NCI-H446 (cell line): ENCODE results near the gene MEGF6.
A peak's percentile ranks its signal among the peaks of the same experiment; 100 is the strongest.

Experiments used
- DNase-seq, 2 experiments: peaks; one replicate each; lab custom pipeline; 2025; lab: John Stamatoyannopoulos, UW

The MEGF6 gene

DNA sequence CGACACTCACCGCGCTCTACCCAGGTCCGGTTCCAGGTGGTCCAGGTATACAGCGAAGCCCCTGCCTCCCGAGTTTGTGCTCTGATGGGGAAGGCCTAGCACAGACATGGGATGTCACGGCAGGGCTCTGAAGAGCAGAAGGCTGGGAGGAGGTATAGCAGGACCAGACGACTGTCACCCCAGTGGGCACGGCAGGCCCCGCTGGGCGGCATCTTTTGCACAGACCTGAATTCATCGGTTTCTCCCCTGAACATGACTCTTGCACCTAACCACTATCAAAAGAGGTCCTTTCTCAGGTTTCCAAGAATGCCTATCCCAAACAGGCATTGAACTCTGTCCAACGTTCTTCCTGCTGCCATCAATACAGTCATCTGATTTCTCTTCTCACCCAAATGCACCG lies 126.3 kb downstream of the MEGF6 start:
- no peak for DNase-seq

GRCh38 chr1:3483801-3484444 lies 127.4 kb downstream of the MEGF6 start:
- DNase-seq: peak in 1 of 2 experiments; percentile 32

DNA sequence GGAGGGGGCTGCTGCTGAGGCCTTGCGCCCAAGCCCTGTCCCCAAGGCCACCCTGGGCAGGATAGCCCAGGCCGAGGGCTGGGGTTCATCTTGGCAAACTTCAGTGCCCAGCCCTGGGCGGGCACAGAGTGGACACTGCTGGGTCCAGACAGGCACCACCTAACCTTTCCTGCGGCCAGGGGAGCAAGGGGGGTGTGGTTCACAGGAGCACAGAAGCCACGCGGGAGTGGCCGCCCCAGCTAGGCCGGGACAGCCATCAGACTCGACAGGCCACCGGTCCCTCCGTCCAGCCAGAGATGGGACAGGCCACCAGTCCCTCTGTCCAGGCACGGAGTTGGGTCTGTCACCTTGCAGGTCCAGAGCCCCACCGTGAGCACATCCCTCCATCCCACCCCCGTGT lies 127.9 kb downstream of the MEGF6 start:
- DNase-seq: no peak

DNA sequence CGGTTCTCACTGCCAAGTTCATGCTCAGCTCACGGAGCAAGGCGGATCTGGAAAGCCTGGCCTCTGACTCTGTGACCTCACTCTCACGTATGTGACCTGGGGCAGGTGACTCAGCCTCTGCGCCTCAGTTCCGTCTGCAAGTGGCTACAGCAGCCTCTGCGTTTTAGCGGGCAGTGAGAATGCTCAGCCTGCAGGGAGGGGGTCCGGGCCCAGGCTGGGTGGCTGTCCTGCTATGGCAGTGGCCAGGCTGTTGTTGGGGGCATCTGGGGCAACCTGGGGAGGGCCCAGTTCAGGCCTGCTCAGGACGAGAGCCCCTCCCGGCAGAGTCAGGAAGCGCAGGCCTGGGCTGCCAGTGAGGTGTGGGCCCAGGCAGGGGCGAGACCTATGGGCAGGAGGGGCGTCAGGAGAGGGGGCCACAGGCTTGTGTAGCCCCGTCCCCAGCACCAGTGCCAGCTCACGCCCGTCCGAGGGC lies 128.9 kb downstream of the MEGF6 start:
- no peak for DNase-seq

- DNase-seq: no peak
These were observed 129.4 kb downstream of the MEGF6 start for GRCh38 chr1:3481836-3482375.

GRCh38 chr1:3481046-3481445 lies 130.3 kb downstream of the MEGF6 start:
- no peak for DNase-seq

- DNase-seq: no peak
These were observed 131.0 kb downstream of the MEGF6 start for GRCh38 chr1:3480369-3480719.

GRCh38 chr1:3479511-3480368 lies 131.6 kb downstream of the MEGF6 start:
- no peak for DNase-seq

DNA sequence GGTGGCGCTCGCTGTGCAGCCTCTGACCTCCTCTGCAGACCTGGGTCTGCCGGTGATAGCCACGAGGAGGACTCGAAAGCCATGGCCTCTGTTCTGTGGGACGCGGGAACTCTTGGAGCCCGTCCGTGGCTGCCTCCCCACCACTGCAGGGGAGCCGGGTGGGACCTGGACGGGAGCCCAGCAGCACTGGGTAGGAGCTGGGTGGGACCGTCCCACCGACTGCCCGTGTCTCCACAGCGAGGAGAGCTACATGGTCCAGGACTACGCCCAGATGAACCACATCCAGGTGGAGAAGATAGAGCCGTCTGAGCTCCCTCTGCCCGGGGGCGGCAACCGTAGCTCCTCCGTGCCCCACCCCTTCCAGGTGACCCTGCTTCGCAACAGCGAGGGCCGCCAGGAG lies 133.1 kb downstream of the MEGF6 start:
- no peak for DNase-seq

DNA sequence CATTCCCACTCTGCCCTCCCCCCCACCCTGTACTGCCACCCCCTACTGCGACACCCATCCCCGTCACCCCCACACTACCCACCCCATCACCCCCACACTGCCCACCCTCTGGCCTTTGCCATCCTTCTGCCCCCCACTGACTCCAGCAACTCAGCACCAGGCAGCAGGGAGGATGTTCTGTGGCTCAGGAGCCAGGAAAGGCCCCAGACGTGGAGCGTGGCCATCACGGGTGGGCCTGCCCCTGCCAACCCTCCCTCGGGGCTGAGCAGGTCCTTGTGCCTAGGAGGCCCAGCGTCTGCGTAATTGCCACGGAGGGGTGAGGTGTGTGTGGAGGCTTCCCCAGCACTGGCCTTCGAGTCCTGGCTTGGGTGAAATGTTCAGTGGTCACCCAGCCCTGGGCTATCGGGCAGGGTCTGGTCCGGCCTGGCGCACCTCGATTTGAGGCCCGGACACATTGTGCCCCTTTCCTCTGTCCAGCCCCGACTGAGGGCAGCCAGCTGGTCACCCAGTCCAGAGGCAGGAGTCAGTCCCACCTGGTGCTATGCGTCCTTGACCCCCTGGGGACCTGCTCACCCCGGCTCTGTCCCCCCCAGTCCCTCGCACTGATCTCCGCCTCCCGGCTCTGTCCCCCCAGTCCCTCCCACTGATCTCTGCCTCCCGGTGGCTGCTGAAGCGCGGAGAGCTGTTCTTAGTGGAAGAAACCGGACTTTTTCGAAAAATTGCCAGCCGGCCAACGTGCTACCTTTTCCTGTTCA lies 133.9 kb downstream of the MEGF6 start:
- DNase-seq: no peak

- DNase-seq: no peak
These were observed 134.6 kb downstream of the MEGF6 start for GRCh38 chr1:3476666-3477065.

DNA sequence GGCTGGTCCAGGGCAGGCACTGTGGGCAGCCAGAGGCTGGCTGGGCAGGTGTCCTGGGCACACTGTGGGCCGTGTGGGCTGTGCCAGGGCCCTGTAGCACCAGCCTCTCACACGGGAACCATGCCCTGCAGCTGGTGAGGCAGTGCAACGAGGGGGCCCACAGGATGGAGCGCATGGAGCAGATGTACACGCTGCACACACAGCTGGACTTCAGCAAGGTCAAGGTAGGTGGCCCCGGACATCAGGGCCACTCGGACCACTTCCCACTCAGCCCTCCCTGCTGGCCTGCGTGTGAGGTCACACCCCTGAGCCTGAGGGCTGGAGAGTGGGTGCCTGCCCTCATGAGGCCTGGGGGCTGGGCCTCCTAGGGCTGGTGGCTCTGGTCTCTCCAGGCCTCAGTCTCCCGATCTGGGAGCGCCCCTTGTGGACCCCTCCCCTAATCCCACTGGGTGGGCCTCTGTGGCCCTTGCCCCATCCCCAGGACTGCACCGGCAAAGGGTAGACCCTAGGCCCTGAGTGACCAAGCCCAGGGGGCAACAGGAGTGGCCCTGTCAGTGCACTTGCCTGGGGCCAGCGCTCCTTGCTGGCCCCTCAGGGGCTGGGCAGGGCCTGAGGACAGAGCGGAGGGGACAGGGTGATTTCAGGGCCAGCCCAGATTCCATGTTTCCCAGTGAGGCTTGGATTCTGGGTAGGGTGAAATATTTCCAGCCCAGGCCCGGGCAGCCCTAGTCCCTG lies 135.3 kb downstream of the MEGF6 start:
- no peak for DNase-seq

GRCh38 chr1:3474421-3474820 lies 136.9 kb downstream of the MEGF6 start:
- no peak for DNase-seq

DNA sequence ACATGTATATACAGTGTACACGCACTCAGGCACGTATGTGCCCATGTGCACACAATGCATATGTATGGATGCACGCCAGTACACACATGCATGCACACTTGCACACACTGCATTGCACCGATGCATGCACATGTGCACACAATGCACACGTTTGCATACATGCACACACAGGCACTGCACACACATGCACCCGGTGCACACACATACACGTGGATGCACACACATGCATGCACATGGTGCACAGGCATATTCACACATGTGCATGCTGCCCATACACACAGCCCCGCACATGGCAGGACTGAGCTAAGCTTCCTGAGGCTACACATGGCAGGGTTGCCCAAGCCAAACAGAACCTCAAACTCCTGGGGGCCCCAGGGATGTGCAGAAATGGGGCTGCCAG lies 137.3 kb downstream of the MEGF6 start:
- no peak for DNase-seq

DNA sequence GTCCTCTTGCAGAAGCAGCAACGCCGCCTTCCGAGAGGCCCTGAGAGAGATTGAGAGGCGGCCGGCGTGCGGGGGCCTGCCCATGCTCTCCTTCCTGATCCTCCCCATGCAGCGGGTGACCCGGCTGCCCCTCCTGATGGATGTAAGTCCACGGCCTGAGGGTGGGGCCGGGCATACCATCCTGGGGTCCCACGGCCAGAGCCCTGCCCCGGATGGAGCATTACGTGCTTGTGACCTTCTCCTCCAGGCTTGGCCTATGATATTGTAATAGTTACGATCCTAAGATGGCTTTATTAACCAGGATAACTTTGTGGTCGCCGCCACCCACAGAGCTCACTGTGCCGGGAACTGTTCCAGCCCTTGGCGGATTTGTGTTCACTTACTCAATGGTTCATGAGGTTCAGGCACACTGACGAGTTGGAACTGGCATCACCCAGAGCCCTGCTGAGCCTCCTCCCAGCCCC lies 137.9 kb downstream of the MEGF6 start:
- no peak for DNase-seq

DNA sequence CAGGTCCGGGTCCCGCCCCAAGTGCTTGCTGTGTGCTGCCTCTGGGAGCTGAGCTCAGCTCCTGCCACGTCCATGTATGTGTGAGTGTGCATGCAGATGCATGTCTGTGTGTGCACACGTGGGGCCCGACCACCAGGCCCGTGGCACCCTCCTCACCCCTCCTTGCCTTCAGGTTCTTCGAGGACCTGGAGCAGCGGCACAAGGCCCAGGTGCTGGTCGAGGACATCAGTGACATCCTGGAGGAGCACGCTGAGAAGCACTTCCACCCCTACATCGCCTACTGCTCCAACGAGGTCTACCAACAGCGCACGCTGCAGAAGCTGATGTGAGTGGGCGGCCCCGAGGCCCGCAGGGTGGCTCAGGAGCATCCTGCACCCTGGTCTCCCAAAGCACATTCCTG lies 138.4 kb downstream of the MEGF6 start:
- no peak for DNase-seq

GRCh38 chr1:3472088-3472850 lies 139.0 kb downstream of the MEGF6 start:
- no peak for DNase-seq

- no peak for DNase-seq
These were observed 139.8 kb downstream of the MEGF6 start for GRCh38 chr1:3471356-3472087.

DNA sequence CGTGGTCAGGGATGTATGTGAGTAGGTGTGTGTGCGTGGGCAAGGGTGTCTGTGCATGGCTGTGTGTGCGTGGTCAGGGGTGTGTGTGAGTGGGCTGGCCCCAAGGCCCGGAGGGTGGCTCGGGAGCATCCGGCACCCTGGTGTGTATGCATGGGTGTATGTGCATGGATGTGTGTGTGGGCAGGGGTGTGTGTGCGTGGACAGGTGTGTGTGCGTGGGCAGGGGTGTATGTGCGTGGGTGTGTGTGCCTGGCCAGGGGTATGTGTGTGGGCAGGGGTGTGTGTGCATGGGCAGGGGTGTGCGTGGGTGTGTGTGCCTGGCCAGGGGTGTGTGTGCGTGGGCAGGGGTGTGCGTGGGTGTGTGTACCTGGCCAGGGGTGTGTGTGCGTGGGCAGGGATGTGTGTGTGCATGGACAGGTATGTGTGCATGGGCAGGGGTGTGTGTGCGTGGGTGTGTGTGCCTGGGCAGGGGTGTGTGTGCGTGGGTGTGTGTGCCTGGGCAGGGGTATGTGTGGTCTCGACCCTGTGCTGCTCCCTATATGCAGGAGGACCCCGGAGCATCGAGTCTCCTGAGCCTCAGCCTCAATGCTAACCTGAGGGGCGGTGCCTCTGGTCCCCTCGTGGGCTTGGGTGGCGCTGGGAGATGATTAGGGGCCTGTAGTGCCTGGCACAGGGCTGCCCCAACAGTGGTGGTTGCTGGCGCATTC lies 140.5 kb downstream of the MEGF6 start:
- DNase-seq: no peak
